T-helper 2 cell treated with Interferon-gamma antibody and Interleukin-4, amounts not matched to agents 5 μg/mL and 100 μg/mL, for 36 hours (primary cell): Measurements from ENCODE around the gene GRK6.

Experiments
- DNase-seq: peaks from one replicate; pipeline ENCODE4 v3.0.0; 2021; ENCODE audit warnings: low spot score
- H3K27ac Mint-ChIP-seq: one replicate; pipeline ENCODE4 v1.8.0; 2021; ENCODE audit warnings: mild to moderate bottlenecking, mixed read lengths
- H3K27me3 Mint-ChIP-seq: one replicate; pipeline ENCODE4 v1.8.0; 2021; ENCODE audit warnings: low read depth, mixed read lengths
- H3K36me3 Mint-ChIP-seq: one replicate; pipeline ENCODE4 v1.8.0; 2021; ENCODE audit warnings: low read depth, mixed read lengths
- H3K4me1 Mint-ChIP-seq: one replicate; pipeline ENCODE4 v1.8.0; 2021; ENCODE audit warnings: low read depth, mixed read lengths
- H3K4me3 Mint-ChIP-seq: one replicate; pipeline ENCODE4 v1.8.0; 2022; ENCODE audit warnings: mild to moderate bottlenecking, moderate library complexity, mixed read lengths
- H3K9me3 Mint-ChIP-seq: one replicate; pipeline ENCODE4 v1.8.0; 2021; ENCODE audit warnings: mixed read lengths

The GRK6 gene

GRCh38 chr5:177390363-177391300 is 35.8 kb upstream of the GRK6 start:
- H3K27ac Mint-ChIP-seq, result peak overlapping the region; percentile 50
- no peaks in the 10 kb centered on the region for H3K9me3 Mint-ChIP-seq
- peak overlapping the region; percentile 37 for H3K4me3 Mint-ChIP-seq
- peaks cover 31% of the 10 kb centered on the region for H3K4me1 Mint-ChIP-seq
- no peaks in the 10 kb centered on the region for H3K36me3 Mint-ChIP-seq
- DNase-seq, result peak; percentile 82
- peaks cover 3% of the 10 kb centered on the region for H3K27me3 Mint-ChIP-seq

DNA sequence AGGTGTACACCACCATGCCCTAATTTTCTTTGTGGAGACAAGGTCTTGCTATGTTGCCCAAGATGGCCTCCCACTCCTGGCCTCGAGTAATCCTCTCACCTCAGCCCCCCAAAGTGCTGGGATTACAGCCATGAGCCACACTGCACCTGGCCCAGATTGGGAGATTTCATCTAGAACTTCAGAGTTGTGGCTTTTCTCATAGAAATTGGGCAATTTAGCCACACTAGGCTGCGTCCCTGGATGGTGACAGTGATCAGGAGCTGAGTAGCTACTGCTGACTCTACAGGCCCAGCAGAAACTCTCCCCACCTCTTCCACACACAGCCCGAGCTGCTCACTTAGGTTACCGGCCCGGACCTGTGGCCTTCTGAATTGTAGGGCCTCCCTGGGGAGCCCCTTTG is 33.7 kb upstream of the GRK6 start:
- Mint-ChIP-seq H3K36me3 (no peaks in the 10 kb centered on the region), H3K4me3 (no peak overlapping the region), H3K9me3 (no peaks in the 10 kb centered on the region), H3K4me1 (peaks cover 31% of the 10 kb centered on the region), H3K27ac (no peak overlapping the region), H3K27me3 (peaks cover 5% of the 10 kb centered on the region)
- no peak for DNase-seq

DNA sequence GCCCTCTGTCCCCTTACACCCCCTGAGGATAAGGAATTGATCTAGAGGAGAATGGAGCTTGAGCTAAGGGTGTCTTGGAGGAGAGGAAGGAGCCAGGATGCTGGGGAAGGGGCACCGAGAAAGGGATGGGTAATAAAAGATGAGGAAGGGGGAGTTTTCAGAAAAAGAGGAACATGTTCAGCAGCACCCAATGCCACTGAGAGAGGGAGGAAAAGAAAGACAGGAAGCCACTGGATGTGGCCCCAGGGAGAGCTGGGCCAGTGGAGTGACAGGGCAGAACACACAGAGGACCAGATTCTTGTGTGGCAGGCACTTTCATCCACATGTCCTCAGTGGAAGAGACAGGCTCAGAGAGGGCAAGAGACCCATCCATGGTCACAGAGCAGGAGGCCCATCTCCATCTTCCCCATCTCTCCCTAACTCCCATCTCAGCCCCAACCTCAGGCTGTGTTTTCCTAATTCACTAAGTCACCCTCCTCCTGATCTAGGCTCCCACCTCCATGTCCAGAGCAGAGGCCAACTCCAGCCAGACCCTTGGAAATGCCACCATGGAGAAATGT is 33.2 kb upstream of the GRK6 start:
- no peak overlapping the region for H3K27ac Mint-ChIP-seq
- H3K4me1 Mint-ChIP-seq, result peaks cover 30% of the 10 kb centered on the region
- H3K4me3 Mint-ChIP-seq, result no peak overlapping the region
- no peak for DNase-seq
- peaks cover 5% of the 10 kb centered on the region for H3K27me3 Mint-ChIP-seq
- no peaks in the 10 kb centered on the region for H3K36me3 Mint-ChIP-seq
- no peaks in the 10 kb centered on the region for H3K9me3 Mint-ChIP-seq

GRCh38 chr5:177393990-177394389 is 32.5 kb upstream of the GRK6 start:
- no peaks in the 10 kb centered on the region for H3K36me3 Mint-ChIP-seq
- no peak overlapping the region for H3K4me3 Mint-ChIP-seq
- peaks cover 5% of the 10 kb centered on the region for H3K27me3 Mint-ChIP-seq
- no peak for DNase-seq
- peaks cover 23% of the 10 kb centered on the region for H3K4me1 Mint-ChIP-seq
- H3K9me3 Mint-ChIP-seq, result no peaks in the 10 kb centered on the region
- no peak overlapping the region for H3K27ac Mint-ChIP-seq

DNA sequence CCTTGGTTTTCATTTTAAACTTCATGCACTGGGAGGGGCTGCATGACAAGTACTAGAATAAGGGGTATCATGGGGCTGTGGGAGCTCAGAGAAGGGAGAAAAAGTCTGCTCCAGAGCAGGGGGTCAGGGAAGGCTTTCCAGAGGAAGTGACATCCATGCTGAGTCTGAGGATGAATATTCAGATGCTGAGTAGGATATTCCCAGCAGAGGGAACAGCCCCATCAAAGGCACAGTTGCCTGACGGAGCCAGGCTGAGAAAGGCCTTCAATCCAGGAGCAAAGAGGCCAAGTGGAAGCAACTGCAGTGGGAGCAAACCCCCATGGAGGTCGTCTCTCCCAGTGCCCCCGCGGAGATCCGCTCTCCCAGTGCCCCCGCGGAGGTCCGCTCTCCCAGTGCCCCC is 30.4 kb upstream of the GRK6 start:
- DNase-seq, result no peak
- Mint-ChIP-seq H3K27me3 (peaks cover 5% of the 10 kb centered on the region), H3K36me3 (no peaks in the 10 kb centered on the region), H3K9me3 (no peaks in the 10 kb centered on the region), H3K4me1 (peaks cover 3% of the 10 kb centered on the region), H3K27ac (no peak overlapping the region), H3K4me3 (no peak overlapping the region)

DNA sequence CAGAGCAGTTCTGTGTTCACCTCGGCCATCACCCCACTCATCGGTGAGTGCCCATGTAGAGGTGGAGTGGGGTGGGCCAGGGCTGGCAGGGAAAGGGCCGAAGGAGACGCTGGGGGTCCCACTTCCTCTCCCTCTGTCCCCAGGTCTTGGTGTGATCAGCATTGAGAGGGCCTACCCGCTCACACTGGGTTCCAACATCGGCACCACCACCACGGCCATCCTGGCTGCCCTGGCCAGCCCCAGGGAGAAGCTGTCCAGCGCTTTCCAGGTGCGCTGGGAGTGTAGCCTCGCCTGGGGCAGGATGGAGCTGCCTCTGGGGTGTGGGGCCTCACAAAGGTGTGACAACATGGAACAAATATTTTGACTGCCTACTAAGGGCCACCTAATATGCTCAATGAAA is 29.7 kb upstream of the GRK6 start:
- no peak overlapping the region for H3K4me3 Mint-ChIP-seq
- no peak for DNase-seq
- H3K36me3 Mint-ChIP-seq, result no peaks in the 10 kb centered on the region
- H3K9me3 Mint-ChIP-seq, result no peaks in the 10 kb centered on the region
- H3K4me1 Mint-ChIP-seq, result peaks cover 3% of the 10 kb centered on the region
- no peak overlapping the region for H3K27ac Mint-ChIP-seq
- H3K27me3 Mint-ChIP-seq, result peaks cover 13% of the 10 kb centered on the region

- DNase-seq, result no peak
- Mint-ChIP-seq H3K9me3 (no peaks in the 10 kb centered on the region), H3K4me3 (no peak overlapping the region), H3K4me1 (peaks cover 11% of the 10 kb centered on the region), H3K36me3 (no peaks in the 10 kb centered on the region), H3K27me3 (peaks cover 24% of the 10 kb centered on the region), H3K27ac (no peak overlapping the region)
Measured at GRCh38 chr5:177397875-177398390, 28.5 kb upstream of the GRK6 start.

GRCh38 chr5:177399997-177400868 is 26.2 kb upstream of the GRK6 start, which contains the start of gene PFN3:
TSS of gene PFN3 (minus strand) at chr5:177400661. CDS start at chr5:177400576, 85 bp downstream.
- Mint-ChIP-seq H3K36me3 (no peaks in the 10 kb centered on the region), H3K27me3 (peaks cover 26% of the 10 kb centered on the region), H3K4me3 (no peak within 1 kb of the TSS), H3K9me3 (no peaks in the 10 kb centered on the region), H3K4me1 (peaks cover 16% of the 10 kb centered on the region), H3K27ac (no peak within 1 kb of the TSS)
- DNase-seq, result no peak

DNA sequence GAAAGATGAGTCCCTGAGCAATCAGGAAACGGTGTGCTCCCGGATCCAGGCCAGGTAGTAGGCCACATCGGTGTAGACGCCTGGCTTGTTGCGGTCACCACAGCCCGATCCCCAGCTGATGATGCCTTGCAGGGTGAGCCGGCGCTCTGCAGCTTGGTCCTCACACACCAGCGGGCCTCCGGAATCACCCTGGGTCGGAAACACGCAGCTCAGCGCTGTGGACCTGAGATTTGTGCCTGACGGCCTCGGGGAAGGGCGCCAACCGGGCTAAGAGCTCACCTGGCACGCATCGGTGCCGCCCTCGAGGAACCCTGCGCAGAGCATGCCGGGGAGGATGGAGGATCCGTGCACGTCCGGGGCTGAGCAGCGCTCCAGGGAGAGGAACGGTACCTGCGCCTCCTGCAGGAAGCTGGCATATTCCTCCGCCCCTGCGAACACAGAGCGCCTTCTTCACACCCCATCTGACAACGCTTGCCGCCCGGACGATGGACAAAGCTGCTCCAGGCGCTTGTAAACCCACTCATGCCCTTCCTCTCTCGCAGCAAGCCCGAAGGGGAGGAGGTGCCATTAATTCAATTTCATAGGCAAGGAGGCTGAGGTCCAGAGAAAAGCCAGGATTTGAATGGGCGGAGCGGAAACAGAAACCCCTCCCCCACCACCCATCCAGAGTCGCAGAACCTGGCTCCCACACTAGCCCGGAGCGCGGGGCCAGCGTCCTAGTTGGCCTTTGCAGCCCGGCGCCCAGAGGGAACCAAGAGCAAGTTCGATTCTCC is 24.0 kb upstream of the GRK6 start:
- Mint-ChIP-seq H3K27me3 (peaks cover 23% of the 10 kb centered on the region), H3K27ac (peak overlapping the region; percentile 4)

DNA sequence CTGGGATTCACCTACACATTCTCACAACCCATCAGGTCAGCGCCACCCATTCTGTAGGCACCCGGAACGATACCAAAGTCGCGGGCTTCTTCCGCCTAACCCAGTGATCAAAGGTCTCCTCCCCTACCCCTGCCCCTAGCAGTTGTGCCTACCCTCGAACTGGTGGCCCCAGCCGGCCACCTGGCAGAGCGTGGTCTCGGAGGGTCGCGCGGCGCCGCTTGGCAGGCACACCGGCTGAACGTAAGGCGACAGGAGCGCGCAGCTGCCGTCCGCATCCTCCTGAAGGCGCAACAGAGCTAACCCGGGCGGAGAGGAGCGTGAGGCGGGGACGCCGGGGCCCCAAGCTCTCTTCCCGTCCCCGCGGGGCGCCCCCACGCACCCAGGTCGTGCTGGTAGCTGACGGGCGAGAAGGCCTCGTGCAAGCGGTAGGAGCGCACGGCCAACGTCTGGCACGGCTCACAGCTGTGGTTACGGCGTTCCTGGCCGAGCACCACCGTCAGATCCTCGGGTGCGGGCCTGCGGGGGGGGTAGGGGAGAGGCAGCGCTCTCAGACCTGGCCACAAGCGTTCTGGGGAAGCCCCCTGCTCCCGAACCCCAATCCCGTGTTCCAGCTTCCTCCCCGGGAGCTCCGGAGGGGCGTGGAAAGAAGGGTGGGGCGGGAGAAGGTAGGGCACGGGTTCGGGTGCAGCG is 23.2 kb upstream of the GRK6 start:
- H3K4me1 Mint-ChIP-seq, result peaks cover 16% of the 10 kb centered on the region
- peaks cover 24% of the 10 kb centered on the region for H3K27me3 Mint-ChIP-seq
- peak overlapping the region; percentile 26 for H3K27ac Mint-ChIP-seq
- no peaks in the 10 kb centered on the region for H3K9me3 Mint-ChIP-seq
- H3K4me3 Mint-ChIP-seq, result peak overlapping the region; percentile 83
- DNase-seq, result peak; percentile 39
- no peaks in the 10 kb centered on the region for H3K36me3 Mint-ChIP-seq

More for the DNA sequence above, 24.0 kb upstream of the GRK6 start:
- H3K36me3 Mint-ChIP-seq, result no peaks in the 10 kb centered on the region
- DNase-seq, result peak; percentile 68
- peaks cover 16% of the 10 kb centered on the region for H3K4me1 Mint-ChIP-seq
- H3K4me3 Mint-ChIP-seq, result peak overlapping the region; percentile 83
- H3K9me3 Mint-ChIP-seq, result no peaks in the 10 kb centered on the region

DNA sequence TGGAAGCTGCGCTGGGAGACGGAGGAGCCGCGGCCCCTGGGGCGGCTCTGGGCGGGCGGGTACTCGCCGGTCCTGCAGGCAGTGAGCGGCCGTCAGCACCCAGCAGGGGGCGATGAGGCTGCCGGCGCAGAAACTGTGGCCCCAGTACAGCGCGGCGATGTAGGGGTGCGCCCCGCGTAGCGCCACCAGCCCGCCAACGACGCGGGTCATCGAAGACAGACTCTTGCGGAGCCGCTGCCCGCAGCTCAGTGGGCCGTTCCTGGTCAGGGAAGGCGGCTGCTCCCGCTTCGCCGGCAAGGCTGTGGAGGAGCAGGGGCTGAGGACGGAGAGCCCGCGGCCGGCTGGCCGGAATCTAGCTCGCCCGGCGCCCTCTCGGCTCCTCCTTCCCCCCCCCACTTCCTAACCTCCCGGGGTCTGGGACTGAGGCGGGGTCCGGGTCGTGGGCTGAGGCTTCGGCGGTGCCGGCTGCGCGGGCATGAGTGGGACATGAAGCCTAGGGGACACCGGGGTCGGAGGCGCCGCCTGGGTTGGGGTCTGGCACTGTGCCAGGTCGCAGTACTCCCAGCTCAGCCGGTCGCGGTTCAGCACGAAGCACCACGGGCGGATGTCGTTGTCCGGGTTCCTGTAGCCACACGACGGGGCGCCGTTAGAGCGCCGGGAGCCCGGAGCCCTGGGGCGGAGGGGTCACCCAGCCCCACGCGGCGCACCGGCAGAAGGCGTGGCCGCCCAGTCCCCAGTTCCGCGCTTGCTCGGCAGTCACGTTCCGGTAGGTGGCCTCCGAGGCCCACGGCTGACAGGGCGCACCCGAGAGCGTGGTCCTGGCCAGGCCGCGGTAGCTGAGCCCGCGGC is 22.5 kb upstream of the GRK6 start:
- H3K4me3 Mint-ChIP-seq, result peak overlapping the region; percentile 83
- peaks cover 24% of the 10 kb centered on the region for H3K27me3 Mint-ChIP-seq
- no peaks in the 10 kb centered on the region for H3K36me3 Mint-ChIP-seq

GRCh38 chr5:177404641-177405179 is 21.8 kb upstream of the GRK6 start:
- Mint-ChIP-seq H3K4me1 (peaks cover 16% of the 10 kb centered on the region), H3K9me3 (no peaks in the 10 kb centered on the region), H3K36me3 (no peaks in the 10 kb centered on the region), H3K4me3 (peak overlapping the region; percentile 59), H3K27ac (peak overlapping the region; percentile 36), H3K27me3 (peaks cover 24% of the 10 kb centered on the region)
- no peak for DNase-seq

More for the DNA sequence above, 22.5 kb upstream of the GRK6 start:
- Mint-ChIP-seq H3K9me3 (no peaks in the 10 kb centered on the region), H3K4me1 (peaks cover 16% of the 10 kb centered on the region), H3K27ac (peak overlapping the region; percentile 20)
- DNase-seq, result peak; percentile 83
